GM18517 (cell line): ENCODE data around the gene ELAVL3.
"Not testable (repeated sequence)": the region's sequence is repeated elsewhere in the genome, so short reads cannot be mapped to it uniquely, and the experiment has no call there.

Source experiments
- ATAC-seq: cut with Tn5 transposase; IDR thresholded peaks from one replicate; pipeline ENCODE4 v1.9.1; 2021; ENCODE audit warnings: mild to moderate bottlenecking, moderate library complexity; ENCODE audit not compliant: unreplicated experiment

The ELAVL3 gene

GRCh38 chr19:11414544-11414943 lies 66.3 kb downstream of the ELAVL3 start:
- no peak for ATAC-seq

- ATAC-seq, result no peak
Measured at GRCh38 chr19:11410682-11411081, 70.2 kb downstream of the ELAVL3 start.

- ATAC-seq, result no peak
Measured at GRCh38 chr19:11408591-11408990, 72.3 kb downstream of the ELAVL3 start.

- ATAC-seq, result not testable (repeated sequence)
Measured at GRCh38 chr19:11406703-11407236, 74.1 kb downstream of the ELAVL3 start.

- no peak for ATAC-seq
Measured at GRCh38 chr19:11405846-11406643, 74.8 kb downstream of the ELAVL3 start.

- ATAC-seq, result no peak
Measured at GRCh38 chr19:11404588-11405222, 76.1 kb downstream of the ELAVL3 start.

- ATAC-seq, result no peak
Measured at GRCh38 chr19:11401808-11402543, 78.9 kb downstream of the ELAVL3 start.
